ENCODE data around the gene TM2D3.
"Not testable (repeated sequence)": the region's sequence is repeated elsewhere in the genome, so short reads cannot be mapped to it uniquely, and the experiment has no call there.

The TM2D3 gene

DNA sequence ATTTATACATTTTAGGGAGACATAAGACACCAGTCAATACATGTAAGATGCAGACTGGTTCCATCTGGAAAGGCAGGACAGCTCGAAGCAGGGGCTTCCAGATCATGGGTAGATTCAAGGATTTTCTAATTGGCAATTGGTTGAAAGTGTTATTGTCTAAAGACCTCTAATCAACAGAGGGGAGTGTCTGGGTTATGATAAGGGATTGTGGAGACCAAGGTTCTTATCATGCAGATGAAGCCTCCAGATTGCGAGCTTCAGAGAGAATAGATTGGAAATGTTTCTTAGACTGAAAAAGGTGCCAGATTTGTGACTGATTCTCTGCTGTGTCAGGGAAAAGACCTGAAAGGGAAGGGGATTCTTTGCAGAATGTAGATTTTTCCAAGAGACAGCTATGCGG lies 15.1 kb downstream of the TM2D3 start:
- H3K4me1 ChIP-seq (ENCODE audit: control insufficient read depth, insufficient read depth, low read length), result no peaks in the 10 kb centered on the region
- H3K27ac ChIP-seq (ENCODE audit: low read depth, low read length), result no peak overlapping the region
- H3K36me3 ChIP-seq (ENCODE audit: control insufficient read depth, insufficient read depth, low read length), result peaks cover 6% of the 10 kb centered on the region
- no peaks in the 10 kb centered on the region for H3K27me3 ChIP-seq (ENCODE audit: control insufficient read depth, insufficient read depth, low read length)
- H3K4me3 ChIP-seq (ENCODE audit: low read length), result no peak overlapping the region
- no peak overlapping the region for H3K9ac ChIP-seq (ENCODE audit: low read length)

DNA sequence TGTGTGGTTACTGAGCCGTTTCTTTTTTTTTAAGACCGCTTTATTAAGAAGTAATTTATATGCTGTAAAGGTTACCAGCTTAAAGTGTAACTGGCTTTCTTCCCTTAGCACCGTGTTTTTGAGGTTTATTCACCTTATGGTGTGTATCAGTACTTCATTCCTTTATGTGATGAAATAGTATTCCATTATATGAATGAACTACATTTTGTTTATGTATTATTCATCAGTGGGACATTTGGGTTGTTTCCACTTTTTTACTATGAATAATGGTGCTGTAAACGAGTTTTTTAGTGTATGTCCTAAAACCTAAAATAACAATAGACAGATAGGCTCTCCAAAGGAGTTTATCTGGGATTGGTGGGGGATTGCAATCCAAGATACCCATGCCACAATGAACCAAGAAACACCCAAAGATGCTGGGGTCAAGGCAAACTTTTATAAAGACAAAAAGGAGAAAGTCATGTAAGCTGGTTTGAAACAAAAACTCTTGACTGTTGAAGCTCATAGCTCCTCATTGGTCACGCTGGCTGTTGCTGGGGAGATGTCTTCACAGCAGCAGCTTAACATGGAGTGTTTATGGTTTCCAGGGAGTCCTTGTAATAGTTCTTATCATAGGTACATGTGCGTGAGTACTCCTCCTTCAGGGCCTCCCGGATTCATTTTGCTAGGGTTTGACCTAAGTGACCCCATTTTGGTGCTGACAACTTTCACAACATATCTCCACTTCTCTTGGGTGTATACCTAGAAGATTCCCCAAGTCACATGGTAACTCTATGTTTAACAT lies 16.0 kb downstream of the TM2D3 start:
- no peak overlapping the region for H3K27ac ChIP-seq (ENCODE audit: low read depth, low read length)
- no peak overlapping the region for H3K9ac ChIP-seq (ENCODE audit: low read length)
- H3K27me3 ChIP-seq (ENCODE audit: control insufficient read depth, insufficient read depth, low read length), result no peaks in the 10 kb centered on the region
- H3K4me3 ChIP-seq (ENCODE audit: low read length), result no peak overlapping the region
- no peaks in the 10 kb centered on the region for H3K4me1 ChIP-seq (ENCODE audit: control insufficient read depth, insufficient read depth, low read length)
- peaks cover 6% of the 10 kb centered on the region for H3K36me3 ChIP-seq (ENCODE audit: control insufficient read depth, insufficient read depth, low read length)

DNA sequence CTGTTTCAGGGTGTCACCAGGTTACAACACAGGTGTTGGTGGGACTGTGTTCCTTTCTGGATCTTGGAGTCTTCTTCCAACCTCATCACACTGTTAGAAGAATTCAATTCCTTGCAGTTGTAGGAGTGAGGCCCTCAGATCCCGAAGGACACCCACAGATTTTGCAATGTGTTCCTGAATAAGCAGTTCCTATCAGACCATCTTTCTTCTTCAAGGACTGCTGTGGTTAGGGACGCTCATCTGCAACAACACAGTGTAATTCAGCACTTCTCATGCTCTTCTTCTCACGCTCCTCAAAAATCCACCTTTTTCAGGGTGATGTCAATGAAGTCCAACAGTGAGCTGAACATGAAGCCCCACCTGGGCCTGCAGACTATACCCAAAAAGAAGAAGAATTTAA lies 18.8 kb downstream of the TM2D3 start:
- no peak overlapping the region for H3K4me3 ChIP-seq (ENCODE audit: low read length)
- H3K4me1 ChIP-seq (ENCODE audit: control insufficient read depth, insufficient read depth, low read length), result no peaks in the 10 kb centered on the region
- no peak overlapping the region for H3K9ac ChIP-seq (ENCODE audit: low read length)
- no peak overlapping the region for H3K27ac ChIP-seq (ENCODE audit: low read depth, low read length)
- H3K36me3 ChIP-seq (ENCODE audit: control insufficient read depth, insufficient read depth, low read length), result no peaks in the 10 kb centered on the region
- no peaks in the 10 kb centered on the region for H3K27me3 ChIP-seq (ENCODE audit: control insufficient read depth, insufficient read depth, low read length)

DNA sequence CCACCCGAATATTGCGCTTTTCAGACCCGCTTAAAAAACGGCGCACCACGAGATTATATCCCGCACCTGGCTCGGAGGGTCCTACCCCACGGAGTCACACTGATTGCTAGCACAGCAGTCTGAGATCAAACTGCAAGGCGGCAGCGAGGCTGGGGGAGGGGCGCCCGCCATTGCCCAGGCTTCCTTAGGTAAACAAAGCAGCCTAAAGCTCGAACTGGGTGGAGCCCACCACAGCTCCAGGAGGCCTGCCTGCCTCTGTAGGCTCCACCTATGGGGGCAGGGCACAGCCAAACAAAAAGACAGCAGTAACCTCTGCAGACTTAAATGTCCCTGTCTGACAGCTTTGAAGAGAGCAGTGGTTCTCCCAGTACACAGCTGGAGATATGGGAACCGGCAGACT lies 25.5 kb downstream of the TM2D3 start:
- H3K4me3 ChIP-seq (ENCODE audit: low read length); H3K36me3 ChIP-seq (ENCODE audit: control insufficient read depth, insufficient read depth, low read length); H3K27ac ChIP-seq (ENCODE audit: low read depth, low read length): not testable (repeated sequence)

DNA sequence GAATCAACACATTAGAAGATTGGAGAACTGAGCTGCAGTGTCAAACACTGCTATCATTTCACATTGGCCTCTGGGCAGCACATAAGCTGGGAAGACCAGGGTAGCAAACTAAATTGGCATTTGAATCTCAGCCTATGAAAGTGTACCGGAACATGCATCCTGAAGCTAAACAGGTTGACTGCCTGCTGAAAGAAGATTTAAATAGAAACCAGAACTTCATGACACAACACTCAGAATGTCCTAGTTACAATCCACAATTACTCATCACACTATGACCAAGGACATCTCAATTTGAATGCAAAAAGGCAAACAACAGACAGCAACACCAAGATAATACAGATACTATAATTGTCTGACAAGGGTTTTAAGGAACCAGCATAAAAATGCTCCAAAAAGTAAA lies 26.2 kb downstream of the TM2D3 start:
- Histone ChIP-seq H3K4me3 (ENCODE audit: low read length) (no peak overlapping the region), H3K36me3 (ENCODE audit: control insufficient read depth, insufficient read depth, low read length) (peaks cover 3% of the 10 kb centered on the region), H3K4me1 (ENCODE audit: control insufficient read depth, insufficient read depth, low read length) (no peaks in the 10 kb centered on the region), H3K27me3 (ENCODE audit: control insufficient read depth, insufficient read depth, low read length) (no peaks in the 10 kb centered on the region), H3K27ac (ENCODE audit: low read depth, low read length) (no peak overlapping the region), H3K9ac (ENCODE audit: low read length) (no peak overlapping the region)

More for the DNA sequence above, 25.5 kb downstream of the TM2D3 start:
- H3K9ac ChIP-seq (ENCODE audit: low read length); H3K27me3 ChIP-seq (ENCODE audit: control insufficient read depth, insufficient read depth, low read length); H3K4me1 ChIP-seq (ENCODE audit: control insufficient read depth, insufficient read depth, low read length): not testable (repeated sequence)

DNA sequence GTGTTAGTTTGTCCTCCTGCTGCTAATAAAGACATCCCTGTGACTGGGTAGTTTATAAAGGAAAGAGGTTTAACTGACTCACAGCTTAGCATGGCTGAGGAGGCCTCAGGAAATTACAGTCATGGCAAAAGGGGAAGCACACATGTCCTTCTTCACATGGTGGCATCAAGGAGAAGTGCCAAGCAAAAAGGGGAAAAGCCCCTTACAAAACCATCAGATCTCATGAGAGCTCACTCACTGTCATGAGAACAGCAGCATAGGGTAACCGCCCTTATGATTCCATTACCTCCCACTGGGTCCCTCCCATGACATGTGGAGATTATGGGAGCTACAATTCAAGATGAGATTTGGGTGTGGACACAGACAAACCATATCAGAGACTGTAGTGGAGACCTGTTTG lies 27.0 kb downstream of the TM2D3 start:
- H3K4me1 ChIP-seq (ENCODE audit: control insufficient read depth, insufficient read depth, low read length), result no peaks in the 10 kb centered on the region
- H3K27me3 ChIP-seq (ENCODE audit: control insufficient read depth, insufficient read depth, low read length), result no peaks in the 10 kb centered on the region
- peaks cover 3% of the 10 kb centered on the region for H3K36me3 ChIP-seq (ENCODE audit: control insufficient read depth, insufficient read depth, low read length)
- no peak overlapping the region for H3K9ac ChIP-seq (ENCODE audit: low read length)
- no peak overlapping the region for H3K27ac ChIP-seq (ENCODE audit: low read depth, low read length)
- no peak overlapping the region for H3K4me3 ChIP-seq (ENCODE audit: low read length)

DNA sequence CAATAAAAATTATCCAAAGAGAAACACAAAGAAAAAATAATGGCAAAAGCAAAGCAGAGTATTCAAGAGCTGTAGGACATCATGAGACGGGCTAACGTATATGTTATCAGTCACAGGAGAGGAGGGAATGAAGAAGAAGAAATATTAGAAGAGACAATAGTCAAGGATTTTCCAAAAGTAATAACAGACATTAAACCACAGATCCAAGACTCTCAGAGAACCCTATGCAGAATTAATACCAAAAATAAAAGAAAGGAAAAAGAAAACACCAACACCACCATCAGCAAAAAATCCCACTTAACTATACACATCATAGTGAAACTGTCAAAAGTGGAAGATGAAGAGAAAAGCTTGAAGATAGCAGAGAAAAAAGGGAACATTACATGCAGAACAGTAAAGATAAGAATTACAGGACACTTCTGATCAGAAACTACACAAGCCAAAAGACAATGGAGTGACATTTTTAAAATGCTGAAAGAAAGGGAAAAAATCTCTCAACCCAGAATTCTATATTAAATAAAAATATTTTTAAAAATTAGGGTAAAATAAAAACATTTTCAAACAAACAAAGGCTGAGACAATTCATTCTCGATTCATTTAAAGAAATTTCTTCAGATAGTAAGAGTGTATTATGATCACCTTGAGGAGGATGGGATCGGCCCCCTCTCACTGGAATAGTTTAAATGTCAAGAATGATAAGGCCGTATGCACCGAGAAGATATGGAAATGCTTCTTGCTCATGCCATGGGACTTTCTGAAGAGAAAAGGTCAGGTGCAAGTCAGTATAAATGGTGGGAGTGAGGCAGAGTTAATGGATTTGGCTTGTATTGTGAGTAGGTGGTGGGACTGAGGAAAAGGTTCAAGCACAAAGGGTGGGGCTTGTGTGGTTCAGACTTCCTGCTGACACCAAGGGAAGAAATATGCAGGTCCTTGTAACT lies 28.5 kb downstream of the TM2D3 start:
- Histone ChIP-seq H3K36me3 (ENCODE audit: control insufficient read depth, insufficient read depth, low read length) (peaks cover 3% of the 10 kb centered on the region), H3K27me3 (ENCODE audit: control insufficient read depth, insufficient read depth, low read length) (no peaks in the 10 kb centered on the region), H3K27ac (ENCODE audit: low read depth, low read length) (no peak overlapping the region), H3K9ac (ENCODE audit: low read length) (no peak overlapping the region), H3K4me1 (ENCODE audit: control insufficient read depth, insufficient read depth, low read length) (no peaks in the 10 kb centered on the region), H3K4me3 (ENCODE audit: low read length) (no peak overlapping the region)

DNA sequence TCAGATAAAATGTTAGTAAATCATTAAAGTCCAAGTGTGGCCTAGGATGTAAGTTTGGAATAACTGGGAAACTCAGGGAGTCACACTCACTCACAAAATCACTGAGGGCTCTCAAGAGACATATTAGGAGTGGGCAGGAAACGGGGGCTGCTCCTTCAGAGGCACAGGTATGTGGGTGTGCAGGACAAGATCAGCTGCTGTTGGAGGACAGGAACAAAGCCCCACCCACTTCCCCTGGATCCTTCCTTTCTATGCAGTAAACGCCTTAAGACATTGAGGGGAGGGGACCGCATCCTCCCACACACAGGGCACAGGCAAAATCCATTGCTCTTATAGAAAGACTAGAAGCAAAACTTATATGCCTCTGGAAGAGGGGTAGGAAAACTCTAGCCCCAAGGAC lies 30.2 kb downstream of the TM2D3 start:
- no peak overlapping the region for H3K27ac ChIP-seq (ENCODE audit: low read depth, low read length)
- peaks cover 3% of the 10 kb centered on the region for H3K36me3 ChIP-seq (ENCODE audit: control insufficient read depth, insufficient read depth, low read length)
- no peaks in the 10 kb centered on the region for H3K27me3 ChIP-seq (ENCODE audit: control insufficient read depth, insufficient read depth, low read length)
- H3K4me1 ChIP-seq (ENCODE audit: control insufficient read depth, insufficient read depth, low read length), result no peaks in the 10 kb centered on the region
- no peak overlapping the region for H3K9ac ChIP-seq (ENCODE audit: low read length)
- no peak overlapping the region for H3K4me3 ChIP-seq (ENCODE audit: low read length)

DNA sequence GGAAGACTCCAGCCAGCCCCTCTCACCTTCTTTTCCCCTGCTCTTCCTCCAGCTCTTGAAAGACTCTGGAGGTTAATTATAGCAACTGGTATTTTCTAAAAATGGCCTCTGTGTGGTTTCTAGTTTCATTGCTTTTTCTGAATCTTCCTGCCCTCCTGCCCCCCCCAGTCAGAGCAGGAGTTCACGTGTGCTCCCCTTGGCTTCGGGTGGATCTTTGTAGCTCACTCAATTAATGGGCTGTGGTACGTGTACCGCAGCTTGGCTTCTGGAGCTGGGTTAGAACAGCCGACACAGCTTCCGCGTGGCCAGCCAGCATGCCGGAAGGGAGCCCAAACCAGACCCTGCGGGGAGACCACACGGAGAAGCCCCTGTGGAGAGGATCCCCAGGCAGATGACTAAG lies 31.5 kb downstream of the TM2D3 start:
- H3K9ac ChIP-seq (ENCODE audit: low read length), result no peak overlapping the region
- H3K4me1 ChIP-seq (ENCODE audit: control insufficient read depth, insufficient read depth, low read length), result peaks cover 5% of the 10 kb centered on the region
- no peak overlapping the region for H3K4me3 ChIP-seq (ENCODE audit: low read length)
- H3K27ac ChIP-seq (ENCODE audit: low read depth, low read length), result no peak overlapping the region
- peaks cover 3% of the 10 kb centered on the region for H3K36me3 ChIP-seq (ENCODE audit: control insufficient read depth, insufficient read depth, low read length)
- H3K27me3 ChIP-seq (ENCODE audit: control insufficient read depth, insufficient read depth, low read length), result no peaks in the 10 kb centered on the region

DNA sequence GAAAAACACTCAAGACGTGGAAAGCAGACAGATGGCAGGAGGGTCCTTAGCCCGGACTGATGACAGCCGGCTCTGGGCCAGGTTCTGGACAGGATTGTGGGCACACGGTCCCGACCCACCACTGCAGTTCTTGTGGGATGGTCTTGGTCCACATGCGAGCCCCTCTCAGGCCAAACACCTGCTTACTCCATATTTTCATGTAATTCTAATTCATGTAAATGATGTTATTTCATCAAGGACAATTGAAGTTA lies 32.6 kb downstream of the TM2D3 start:
- H3K4me1 ChIP-seq (ENCODE audit: control insufficient read depth, insufficient read depth, low read length), result peaks cover 5% of the 10 kb centered on the region
- H3K27me3 ChIP-seq (ENCODE audit: control insufficient read depth, insufficient read depth, low read length), result no peaks in the 10 kb centered on the region
- H3K9ac ChIP-seq (ENCODE audit: low read length), result no peak overlapping the region
- no peak overlapping the region for H3K4me3 ChIP-seq (ENCODE audit: low read length)
- H3K27ac ChIP-seq (ENCODE audit: low read depth, low read length), result no peak overlapping the region
- H3K36me3 ChIP-seq (ENCODE audit: control insufficient read depth, insufficient read depth, low read length), result no peaks in the 10 kb centered on the region

DNA sequence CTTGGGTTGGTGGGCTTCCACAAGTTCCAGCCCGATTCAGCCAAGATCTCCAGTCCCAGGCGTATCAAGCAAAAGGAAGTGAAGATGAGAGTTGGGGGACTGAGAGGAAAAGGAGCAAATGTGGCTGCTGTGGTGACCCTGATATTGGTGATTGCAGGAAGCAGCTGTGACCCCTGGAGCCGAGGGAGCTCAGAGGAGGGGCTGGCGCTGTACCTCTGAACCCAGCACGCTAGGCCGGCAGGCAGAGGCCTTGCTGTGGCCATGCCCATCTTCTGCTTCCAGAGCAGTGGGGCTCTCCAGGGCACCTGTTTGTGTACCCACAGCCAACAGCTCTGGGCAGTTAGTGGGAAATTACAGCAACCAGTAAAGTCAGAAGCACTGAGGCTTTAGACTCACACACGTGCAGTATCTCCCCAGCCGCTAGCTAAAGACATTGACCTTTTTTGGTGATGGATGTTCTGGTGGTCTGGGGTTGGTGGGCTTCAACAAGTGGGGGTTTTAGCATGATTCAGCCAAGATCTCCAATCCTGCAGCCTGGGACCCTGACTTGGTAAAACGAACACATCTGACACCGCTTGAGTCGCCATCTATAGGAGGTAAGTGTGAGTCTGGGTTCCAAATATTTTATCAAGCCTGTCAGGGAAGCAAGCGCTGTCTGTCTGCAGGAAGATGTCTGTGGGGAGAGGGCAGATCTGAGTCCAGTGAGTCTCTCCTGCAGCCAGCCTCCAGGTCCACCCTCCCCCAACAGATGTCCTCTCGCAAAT lies 33.1 kb downstream of the TM2D3 start:
- no peak overlapping the region for H3K9ac ChIP-seq (ENCODE audit: low read length)
- H3K27ac ChIP-seq (ENCODE audit: low read depth, low read length), result no peak overlapping the region
- no peaks in the 10 kb centered on the region for H3K36me3 ChIP-seq (ENCODE audit: control insufficient read depth, insufficient read depth, low read length)
- H3K4me1 ChIP-seq (ENCODE audit: control insufficient read depth, insufficient read depth, low read length), result peaks cover 5% of the 10 kb centered on the region
- no peak overlapping the region for H3K4me3 ChIP-seq (ENCODE audit: low read length)
- no peaks in the 10 kb centered on the region for H3K27me3 ChIP-seq (ENCODE audit: control insufficient read depth, insufficient read depth, low read length)

DNA sequence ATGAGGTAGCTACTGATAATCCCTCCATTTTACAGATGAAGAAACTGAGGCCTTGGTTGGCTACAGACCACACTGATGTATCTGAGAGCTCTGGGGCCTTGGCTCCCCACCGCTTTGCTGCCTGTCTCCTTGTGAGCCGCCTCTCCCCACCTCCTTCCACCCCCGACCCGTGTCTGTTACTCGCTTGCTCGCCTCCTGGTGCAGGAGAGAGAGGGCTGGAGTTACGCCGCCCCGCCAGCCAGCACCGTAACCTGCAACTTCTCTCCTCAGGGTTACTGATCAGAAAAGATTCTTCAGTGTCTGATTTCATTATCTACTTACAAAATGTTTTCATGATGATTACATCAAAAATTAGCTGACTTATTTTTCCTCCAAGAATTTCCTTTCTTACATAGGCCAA lies 34.1 kb downstream of the TM2D3 start:
- Histone ChIP-seq H3K9ac (ENCODE audit: low read length) (no peak overlapping the region), H3K36me3 (ENCODE audit: control insufficient read depth, insufficient read depth, low read length) (no peaks in the 10 kb centered on the region), H3K27ac (ENCODE audit: low read depth, low read length) (no peak overlapping the region), H3K4me3 (ENCODE audit: low read length) (no peak overlapping the region), H3K27me3 (ENCODE audit: control insufficient read depth, insufficient read depth, low read length) (no peaks in the 10 kb centered on the region), H3K4me1 (ENCODE audit: control insufficient read depth, insufficient read depth, low read length) (peaks cover 5% of the 10 kb centered on the region)
